Stimulated activated CD4-positive, alpha-beta T cell treated with anti-CD3 and anti-CD28 coated beads, TNF-alpha, amount 100 ng/mL, for 48 hours (primary cell): ENCODE data around the gene LCN10.
A peak's percentile ranks its signal among the peaks of the same experiment; 100 is the strongest.

ENCODE experiments used
- DNase-seq, 3 donors: peaks; one replicate each; pipeline ENCODE4 v3.0.0-alpha.2; 2020; ENCODE audit warnings: low read depth in 3 of 3

The LCN10 gene

DNA sequence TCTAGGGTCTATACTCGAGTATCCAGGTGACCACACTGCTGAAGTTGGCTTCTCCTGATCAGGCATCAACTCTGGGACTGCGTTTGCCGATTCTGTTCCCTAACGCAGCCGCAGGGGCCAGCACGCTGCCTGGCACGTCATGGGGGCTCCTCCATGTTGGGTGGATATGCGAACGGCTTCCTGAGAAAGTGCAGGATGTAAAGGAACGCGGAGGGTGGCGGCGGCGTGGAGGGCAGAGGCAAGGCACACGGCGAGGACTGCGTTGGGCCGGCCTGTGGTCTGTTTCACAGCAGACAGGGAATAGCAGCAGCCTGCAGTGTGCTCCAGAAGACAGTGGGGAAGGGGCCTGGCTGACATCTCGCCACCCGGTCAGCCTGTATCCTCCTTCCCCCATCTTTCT lies 3.8 kb downstream of the LCN10 start:
- no peak for DNase-seq

DNA sequence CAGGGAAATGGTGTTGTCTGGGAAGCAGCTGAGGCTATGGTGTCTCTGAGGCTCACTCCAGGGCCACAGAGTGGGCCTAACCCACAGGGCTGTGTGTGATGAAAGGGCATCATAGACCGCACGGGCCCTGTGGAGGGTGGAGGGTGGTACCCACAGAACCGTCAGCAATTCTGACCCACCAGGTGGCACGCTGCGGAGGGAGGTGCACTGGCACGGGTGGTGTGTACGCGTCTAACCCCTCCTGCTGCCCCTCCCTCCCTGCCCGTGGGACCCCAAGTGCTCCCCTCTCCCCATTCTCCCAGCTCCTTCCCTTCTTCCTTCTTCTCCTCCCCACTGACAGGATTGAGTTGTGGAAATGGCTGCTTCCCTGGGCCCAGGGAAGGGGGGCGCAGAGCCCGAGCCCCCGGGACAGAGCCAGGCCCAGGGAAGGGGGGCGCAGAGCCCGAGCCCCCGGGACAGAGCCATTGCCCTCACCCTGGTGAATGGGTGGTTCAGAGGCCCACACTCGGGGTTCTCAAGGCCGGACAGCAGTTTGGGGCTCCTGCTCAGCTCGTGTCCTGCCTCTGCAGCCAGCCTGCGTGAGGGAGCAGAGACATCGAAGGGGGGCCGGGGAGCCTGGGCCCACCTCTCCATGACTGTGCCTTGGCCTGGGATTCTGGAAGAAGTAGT lies 6.8 kb downstream of the LCN10 start:
- no peak for DNase-seq

DNA sequence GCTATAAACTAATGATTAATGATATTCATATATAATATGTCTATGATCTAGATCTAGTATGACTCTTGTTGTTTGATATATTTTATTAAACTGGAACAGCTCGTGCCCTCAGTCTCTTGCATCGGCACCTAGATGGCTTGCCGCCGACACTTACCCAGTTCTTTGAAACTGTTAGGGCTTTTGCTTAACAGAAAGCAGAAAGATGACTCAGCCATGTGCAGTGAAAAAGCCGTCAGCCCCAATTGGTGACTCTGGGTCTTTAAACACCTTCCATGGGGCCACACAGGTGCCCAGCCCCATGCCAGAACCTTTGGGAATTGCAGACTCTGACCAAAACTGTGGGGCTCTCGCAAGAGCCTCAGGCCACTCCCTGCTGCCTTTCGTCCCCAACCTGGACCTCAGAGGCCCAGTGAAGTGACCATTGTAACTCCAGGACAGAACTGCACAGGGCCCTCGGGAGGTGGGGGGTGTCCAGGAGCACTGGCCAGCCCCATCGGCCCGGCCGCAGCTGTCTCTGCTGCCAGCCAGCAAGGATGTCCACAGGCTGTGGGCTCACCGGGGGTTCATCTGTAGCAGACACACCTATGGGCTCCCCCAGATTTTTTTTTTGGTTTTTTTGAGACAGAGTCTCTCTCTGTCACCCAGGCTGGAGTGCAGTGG lies 7.8 kb downstream of the LCN10 start:
- no peak for DNase-seq

DNA sequence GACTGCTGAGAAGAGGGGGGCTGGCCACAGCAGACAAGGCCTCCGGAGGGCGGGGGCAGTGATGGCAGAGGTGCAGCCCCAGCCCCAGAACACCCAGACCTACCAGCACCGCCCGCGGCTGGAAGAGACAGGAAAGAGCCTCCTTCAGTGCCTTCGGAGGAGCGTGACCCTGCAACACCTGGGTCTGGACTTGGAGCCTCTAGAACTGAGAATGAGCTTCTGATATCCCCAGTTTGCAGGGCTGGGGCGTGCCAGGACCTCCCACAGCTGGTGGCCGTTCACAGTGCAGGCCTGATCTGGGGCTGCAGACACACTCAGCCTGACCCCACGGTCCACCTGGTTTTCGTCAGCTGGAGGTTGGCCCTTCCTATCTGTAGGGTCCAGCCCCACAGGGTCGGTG lies 9.1 kb downstream of the LCN10 start:
- DNase-seq = no peak

DNA sequence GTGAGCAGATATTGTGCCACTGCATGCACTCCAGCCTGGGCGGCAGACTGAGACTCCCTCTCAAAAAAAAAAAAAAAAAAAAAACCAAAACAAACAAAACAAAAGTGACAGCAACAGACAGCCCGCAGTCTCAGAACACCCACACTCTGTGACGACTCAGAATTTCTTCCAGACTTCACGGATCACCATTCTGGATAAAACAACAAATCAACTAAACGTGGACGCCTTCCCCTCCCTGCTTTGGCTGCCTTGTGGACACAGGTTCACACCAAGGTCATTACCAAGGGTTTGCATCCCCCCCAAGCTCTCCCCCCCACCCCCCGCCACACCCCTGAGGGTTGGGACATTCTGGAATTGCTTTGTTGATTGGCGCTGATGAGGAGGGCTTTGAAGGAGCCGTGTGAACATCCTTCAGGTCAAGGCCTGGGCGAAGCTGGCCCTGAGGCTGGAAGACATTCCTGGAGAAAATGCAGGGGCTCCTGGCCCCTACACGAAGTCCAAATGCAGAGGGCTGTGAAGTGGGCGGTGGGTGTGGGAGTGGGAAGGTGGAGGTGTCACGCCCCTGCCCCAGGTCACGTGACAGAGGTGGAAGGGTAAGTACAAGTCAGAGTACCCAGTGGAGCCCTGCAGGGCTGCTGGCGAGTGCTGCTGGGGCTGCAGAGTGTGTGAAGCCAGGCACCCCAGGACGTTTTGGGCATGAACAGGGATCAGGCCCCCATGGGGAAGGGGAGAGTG lies 10.1 kb downstream of the LCN10 start:
- no peak for DNase-seq

DNA sequence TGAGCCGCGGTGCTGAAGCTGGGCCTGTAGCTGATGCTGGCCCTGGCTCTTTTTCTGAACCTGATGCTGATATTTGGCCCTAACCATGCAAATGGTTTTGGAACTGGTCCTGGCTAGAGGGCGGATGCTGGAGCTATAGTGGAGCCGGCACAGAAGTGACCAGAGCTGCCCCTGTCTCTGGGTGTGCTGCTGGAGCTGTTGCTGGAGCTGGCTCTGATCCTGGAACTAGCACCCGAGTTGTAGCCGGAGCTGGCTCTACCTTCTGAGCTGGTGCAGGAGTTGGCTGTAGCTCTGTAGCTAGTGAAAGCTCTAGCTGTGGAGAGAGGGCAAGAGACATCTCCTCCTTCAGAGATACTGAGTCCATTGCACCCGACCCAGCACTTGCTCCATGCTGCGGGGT lies 12.8 kb downstream of the LCN10 start:
- no peak for DNase-seq

DNA sequence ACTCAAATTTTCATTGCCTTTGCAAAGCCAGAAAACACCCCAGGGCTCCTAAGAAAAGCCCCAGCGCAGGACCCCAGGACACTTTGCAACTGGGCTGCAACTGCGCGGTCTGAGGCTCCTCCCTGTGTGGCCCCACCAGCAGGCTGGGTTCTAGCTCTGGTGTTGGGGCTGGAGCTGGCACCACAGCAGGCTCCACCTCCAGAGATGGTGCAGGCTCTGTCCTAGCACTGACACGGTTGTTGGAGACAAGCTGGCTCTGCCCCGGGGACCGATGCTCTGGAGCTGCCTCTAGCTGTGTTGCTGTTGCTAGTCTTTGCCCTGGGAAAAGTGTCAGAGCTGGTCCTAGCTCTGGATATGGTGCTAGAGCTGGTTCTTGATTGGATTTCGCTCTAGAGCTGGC lies 13.6 kb downstream of the LCN10 start:
- DNase-seq = no peak

DNA sequence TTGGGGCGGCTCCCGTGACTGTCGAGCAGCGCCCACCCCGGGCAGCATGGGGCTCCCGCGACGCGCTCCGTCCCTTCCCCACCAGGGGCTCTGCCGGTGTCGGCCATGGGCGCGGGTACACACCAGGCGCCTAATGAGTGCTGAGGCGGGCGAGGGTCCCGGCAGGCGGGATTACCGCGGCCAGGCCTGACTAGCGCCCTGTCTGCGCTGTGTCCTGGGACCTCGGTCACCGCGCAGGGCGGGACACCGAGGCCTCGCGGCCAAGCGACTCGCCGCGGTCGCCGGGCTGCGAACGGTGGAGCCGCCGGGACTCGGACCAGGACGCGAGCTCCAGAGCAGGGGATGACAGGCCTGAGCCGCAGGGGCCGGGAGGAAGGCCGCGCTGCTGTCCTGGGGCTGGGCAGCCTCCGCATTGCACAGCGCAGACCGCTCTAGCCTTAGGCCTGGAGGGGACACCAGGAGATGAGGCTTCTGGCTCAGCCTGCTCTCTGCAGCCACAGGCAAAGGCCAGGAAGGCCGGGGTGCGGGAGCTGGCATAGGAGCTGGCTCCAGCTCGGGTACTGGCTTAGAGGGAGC lies 14.1 kb downstream of the LCN10 start:
- no peak for DNase-seq

DNA sequence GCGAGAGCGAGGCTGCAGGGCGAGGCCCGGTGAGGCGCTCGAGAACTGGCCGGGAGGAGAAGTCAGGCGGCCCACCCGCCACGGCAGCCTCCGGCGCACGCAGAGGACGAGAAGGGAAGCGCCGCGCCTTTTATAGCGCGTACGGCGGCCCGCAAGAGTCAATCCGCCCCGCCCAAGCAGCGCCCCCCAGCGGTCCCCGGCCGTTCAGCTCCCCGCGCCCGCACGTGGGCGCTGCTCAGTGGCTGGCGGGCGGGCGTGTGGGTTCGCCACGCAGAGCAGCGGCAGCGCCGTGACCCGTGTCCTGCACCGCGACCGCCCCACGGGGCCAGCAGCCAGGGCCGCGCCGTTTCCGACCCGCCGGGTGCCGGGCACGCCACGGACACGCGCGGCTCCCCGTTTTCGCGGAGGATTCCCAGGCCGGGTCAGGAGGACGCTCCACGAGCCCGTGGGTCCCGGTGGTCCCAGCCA lies 14.6 kb downstream of the LCN10 start:
- peak; percentile 86 to 90 (median 87) for DNase-seq

DNA sequence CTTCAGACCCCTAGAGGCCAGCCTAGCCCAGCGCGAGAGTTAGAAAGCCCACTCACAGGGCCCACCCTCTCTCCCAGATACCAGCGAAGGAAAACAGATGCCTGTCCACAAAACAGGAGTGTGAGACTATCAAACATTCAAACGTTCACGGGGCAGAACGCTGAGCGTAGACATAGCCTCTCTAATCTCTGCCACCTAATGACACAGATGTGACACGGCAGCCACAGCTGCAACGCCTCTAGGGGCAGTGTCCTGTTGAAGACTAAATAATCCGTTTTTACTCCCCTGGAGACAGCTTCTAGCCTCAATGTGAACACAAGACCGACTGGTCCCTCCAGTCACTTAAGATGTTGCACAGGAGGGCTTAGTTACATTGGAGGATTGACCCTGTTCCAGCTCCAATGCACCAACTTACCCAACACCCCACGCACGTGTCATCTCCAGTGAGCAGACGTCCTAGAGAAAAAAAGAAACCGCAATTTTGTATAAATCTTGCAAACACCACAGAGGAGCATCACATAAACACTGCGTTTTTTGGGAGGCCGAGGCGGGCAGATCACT lies 16.0 kb downstream of the LCN10 start:
- peak in 1 of 3 donors; percentile 37 for DNase-seq

DNA sequence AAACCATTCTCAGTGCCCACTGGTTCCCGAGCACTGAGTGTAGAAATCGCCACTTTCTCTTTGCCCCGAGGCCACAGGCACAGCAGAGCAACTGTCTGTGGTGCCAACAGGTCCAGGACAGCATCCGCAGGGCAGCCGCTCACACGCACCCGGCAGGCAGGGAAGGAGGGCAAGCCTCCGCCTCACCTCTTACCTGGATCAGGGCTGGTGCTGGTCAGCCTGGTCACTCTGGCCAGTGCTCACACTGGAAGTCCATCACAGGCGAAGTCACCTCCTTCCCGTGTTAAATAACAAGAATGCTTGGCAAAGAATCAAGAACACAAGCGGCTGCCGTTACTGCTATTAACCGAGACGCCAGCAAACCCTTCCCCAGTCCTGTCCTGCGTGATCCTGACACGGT lies 16.6 kb downstream of the LCN10 start:
- DNase-seq = no peak

DNA sequence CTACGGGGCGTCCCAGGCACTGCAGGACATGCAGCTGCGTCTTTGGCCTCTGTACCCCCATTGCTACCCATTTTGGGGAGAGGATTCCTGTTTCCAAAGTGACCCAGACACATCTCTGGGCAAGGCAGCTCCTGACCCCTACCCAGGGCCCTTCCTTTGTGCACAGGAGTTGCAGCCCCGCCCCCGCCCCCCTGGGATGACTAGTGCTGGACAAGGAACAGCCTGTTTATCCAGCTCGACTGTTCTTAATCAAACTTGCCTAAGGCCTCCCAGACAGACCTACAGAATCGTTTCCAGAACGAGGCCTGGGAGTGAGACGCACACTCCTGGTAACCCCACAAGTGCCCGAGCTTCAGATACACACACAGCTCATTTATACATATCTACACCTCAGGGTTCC lies 17.1 kb downstream of the LCN10 start:
- no peak for DNase-seq

DNA sequence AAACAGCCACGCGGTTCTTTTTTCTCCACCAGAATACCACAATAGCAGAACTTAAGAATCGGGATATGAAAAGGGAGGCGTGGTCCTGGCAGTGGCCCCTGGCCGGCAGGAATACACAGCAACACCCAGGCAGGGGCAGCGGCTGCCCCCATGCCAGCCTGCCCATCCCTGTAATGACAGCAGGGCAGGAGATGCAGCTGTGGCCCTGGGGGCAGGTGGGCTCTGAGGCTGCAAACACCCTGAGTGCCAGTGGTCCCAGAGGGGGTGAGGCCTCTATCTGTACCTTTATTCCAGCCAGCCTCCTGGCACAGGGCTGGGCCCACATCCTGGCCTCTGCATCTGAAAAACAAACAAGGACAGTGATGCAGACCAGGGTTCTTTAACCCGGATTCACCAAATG lies 18.0 kb downstream of the LCN10 start:
- DNase-seq = no peak

DNA sequence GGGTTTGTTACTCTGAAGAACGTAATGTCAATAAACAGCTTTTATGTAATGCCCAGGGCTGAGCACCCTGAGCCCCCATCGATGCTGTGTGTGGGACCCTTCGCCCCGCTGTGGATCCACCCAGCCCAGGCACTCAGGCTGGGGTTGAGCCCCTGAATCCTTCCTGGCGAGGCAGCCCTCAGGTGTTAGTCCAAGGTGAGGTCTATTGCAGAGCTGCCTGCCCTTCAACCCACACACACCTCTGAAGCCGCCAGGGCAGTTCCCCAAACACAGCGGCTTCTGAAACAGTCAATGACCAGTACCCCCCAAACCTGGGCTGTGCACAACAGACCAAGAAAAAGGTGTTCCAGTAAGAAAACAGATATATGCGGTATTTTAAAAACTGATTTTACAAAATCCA lies 18.8 kb downstream of the LCN10 start:
- DNase-seq = no peak

DNA sequence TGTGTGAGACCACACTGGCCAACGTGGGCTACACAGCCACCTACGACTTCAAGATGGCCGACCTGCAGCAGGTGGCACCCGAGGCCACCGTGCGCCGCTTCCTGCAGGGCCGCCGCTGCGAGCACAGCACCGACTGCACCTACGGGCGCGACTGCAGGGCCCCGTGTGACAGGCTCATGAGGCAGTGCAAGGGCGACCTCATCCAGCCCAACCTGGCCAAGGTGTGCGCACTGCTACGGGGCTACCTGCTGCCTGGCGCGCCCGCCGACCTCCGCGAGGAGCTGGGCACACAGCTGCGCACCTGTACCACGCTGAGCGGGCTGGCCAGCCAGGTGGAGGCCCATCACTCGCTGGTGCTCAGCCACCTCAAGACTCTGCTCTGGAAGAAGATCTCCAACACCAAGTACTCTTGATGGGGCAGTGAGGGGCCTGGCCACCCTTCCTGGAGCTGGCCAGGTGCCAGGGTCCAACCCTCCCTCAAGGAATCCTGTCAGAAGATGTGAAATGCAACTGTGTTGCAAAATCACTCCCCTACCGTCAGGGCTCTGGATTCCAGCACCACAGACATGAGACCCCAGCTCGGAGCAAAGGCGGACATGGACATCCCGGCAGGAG lies 19.3 kb downstream of the LCN10 start:
- no peak for DNase-seq

DNA sequence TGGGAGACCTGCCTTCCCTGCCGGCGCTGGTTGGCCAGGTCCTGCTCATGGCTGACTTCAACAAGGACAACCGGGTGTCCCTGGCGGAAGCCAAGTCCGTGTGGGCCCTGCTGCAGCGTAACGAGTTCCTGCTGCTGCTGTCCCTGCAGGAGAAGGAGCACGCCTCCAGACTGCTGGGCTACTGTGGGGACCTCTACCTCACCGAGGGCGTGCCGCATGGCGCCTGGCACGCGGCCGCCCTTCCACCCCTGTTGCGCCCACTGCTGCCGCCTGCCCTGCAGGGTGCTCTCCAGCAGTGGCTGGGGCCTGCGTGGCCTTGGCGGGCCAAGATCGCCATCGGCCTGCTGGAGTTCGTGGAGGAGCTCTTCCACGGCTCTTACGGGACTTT lies 19.8 kb downstream of the LCN10 start:
- no peak for DNase-seq

DNA sequence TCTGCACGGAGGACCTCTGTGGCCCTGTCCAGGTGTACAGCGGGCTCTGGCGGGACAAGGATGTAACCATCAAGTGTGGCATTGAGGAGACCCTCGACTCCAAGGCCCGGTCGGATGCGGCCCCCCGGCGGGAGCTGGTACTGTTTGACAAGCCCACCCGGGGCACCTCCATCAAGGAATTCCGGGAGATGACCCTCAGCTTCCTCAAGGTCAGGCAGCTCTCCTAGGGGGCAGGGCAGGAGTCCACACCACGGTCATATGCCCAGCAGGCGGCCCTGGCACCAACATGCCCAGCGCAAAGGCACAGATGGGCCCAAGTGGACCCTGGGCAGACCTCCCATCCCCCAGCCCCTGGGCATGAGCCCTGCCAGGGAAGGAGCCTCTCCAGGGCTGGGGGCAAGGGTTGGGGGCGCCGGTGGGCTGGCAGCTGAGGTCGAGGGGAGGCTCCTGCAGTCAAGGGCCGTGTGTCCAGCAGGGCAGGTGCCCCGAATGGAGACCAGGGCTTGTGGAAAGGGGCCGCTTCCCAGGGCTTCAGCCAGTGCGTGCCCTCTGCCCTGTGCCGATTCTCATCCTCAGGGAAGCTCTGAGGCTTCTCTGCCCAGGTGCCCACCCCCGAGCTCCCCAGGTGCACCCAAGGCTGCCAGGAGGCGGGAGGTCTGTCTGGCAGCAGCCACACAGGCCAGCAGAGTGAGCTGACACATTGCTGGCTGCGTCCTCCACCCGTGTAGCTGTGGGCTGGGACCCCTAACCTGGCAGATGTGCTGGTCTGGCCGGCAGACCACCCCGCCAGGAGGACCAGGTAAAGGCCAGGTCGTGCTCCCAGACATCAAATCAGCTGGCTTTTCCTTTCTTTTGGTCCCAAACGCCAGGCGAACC lies 20.4 kb downstream of the LCN10 start:
- DNase-seq = no peak

DNA sequence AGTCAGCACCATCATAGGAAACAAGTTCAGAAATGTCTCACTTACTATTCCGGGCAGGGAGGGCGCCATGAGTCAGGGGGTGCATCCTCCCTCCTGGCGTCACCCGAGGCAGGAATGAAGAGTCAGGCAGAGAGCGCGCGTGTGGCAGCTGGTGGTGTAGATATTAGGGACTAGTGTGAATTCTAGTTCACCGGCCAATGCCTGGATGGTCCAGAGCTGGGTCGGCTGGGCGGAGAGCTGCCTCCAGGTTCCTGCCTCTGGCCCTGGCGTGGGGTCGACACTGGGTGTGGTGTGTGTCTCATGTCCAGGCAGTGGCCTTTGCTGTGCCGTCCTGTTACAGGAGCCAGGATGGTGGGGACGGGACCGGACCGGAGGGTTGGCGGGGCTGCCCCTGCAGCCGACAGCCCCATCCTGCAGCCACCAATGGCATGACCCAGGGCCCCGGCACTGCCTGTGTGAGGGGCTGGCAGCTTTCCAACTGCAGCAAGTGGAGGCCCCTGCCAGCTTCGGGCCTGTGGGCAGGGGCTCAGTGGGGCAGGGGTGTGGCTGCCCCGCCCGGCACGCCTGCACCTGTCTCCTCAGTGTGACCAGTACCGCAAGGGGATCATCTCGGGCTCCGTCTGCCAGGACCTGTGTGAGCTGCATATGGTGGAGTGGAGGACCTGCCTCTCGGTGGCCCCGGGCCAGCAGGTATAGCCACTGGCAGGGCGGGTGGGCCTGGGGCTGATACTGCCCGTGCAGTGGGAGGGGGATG lies 21.2 kb downstream of the LCN10 start:
- DNase-seq = no peak

DNA sequence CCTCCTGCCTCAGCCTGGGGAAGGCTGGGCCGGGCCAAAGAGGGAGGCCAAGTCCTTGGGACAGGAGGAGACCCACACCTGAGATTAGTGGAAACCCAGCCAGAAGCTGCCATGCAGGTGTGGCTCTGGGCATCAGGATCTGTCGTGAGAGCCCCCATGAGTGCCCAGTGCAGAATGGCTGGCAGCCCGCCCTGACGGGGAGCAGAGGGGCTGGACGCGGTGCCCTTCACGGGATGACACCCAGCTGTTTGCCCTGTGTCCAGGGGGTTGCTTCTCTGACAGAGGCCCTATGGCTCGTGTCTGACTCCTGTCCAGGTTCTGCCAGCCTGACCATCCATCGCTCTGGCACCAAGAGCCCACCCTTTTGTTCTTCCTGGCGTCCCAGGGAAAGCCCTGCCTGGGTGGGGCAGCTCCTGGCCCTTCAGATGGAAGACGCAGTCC lies 21.8 kb downstream of the LCN10 start:
- no peak for DNase-seq

DNA sequence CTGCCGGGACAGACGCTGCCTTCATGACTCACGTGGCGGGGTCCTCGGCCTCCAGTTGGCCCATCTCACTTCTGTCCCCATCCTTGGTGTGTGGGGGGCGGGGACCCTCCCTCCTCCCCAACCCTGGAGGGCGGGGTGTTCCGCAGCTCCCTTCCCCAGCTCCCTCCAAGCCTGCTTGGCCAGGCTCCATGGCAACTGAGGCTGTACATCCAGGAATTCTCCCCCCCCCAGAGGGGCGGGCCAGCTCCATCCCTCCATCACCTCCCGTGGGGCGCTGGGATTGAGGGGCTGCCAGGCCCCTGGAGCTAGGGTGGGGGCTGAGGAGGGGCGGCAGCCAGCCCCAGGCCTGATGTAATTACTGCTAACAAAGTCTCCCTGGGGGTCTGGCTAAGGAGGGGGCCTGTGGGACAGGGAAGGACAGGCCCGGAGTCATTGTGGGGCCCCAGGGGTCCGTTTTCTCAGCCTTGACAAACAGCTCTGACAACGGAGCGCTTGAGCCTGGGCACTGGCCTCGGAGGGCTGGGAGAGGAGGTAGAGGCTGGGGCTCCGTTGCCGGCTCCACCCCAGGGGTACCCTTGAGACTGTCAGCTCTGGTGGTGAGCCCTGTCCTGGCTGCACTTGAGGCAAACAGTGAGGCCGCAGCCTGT lies 22.4 kb downstream of the LCN10 start:
- no peak for DNase-seq
